H1 (cell line): Measurements from ENCODE around the gene OR9A4. TPM values are rescaled to one million over a fixed set of nuclear protein-coding genes. Genes with fewer than 3 reads are reported as not detected.

Experiments
- FOSL1 ChIP-seq: IDR thresholded peaks from 2 replicates; pipeline ENCODE4 v1.6.1; 2011; ENCODE audit warnings: mild to moderate bottlenecking, low read depth, low read length, moderate library complexity; ENCODE audit not compliant: insufficient read depth
- KDM4A ChIP-seq: IDR thresholded peaks from one replicate; pipeline ENCODE4 v1.7.1; 2012; ENCODE audit warnings: low read depth, mild to moderate bottlenecking, moderate library complexity, low read length, inconsistent platforms; ENCODE audit not compliant: severe bottlenecking
- polyA plus RNA-seq, 7 experiments: library from polyadenylated mRNA; depleted of rRNA in 3 of 7; stranded (reverse) in 5 of 7; unstranded in 2 of 7; fragments of >200 nt in 5 of 7; fragments of 200-250 nt in 2 of 7; gene quantifications; 1 replicate in 5 of 7; 2 replicates in 1 of 7; 4 replicates in 1 of 7; pipeline versions ENCODE4 v1.2.1 to v1.2.3, GENCODE V29; 2011 to 2013; ENCODE audit warnings: missing spikeins in 2 of 7, mixed read lengths in 2 of 7
- total RNA-seq: library from RNA; stranded (reverse); fragmentation: NEBNext Ultra II Directional; extraction: Animal tissue kit (Norgen Biotek cat#: 25700); gene quantifications from 2 replicates; pipeline ENCODE4 v1.2.1, GENCODE V29; 2021

The OR9A4 gene
- total and polyA plus RNA-seq, 2 of the 8 experiments (the other 6 are each of a cell fraction or from before 2014, with no cell fraction given) = not detected

DNA sequence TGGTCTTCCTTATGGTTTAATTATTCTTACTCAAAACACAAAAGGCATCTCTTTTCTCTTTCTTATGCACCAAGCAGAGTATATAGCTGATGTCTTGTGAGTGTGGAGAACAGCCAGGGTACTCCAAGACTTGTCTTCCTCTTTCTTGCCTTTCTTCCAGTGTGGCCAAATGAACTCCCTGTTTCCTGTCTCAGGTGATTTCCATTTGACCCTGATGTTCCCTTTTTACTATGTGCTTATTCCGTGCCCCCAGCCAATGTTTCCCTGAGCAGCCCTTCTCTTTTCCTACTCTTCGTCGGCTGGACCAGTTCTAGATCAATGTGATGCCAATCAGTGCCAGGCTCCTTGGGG lies 12.6 kb downstream of the OR9A4 start (continued):
- TF ChIP-seq KDM4A = no peak
- TF ChIP-seq FOSL1 = no peak
